Thyroid gland (tissue), 4 donors: Measurements from ENCODE around the gene MRPL52. TPM values are rescaled to one million over a fixed set of nuclear protein-coding genes. Genes with fewer than 3 reads are reported as not detected.

ENCODE experiments used
- DNase-seq, 2 donors: peaks; one replicate each; pipeline ENCODE4 v3.0.0-alpha.2; 2019
- H3K27ac ChIP-seq, 3 donors: fragments of 200-600 bp; sonication (generic); 1 replicate in 2 of 3; 2 replicates in 1 of 3; pipeline ENCODE4 v1.5.1; 2016 to 2019; ENCODE audit warnings: mild to moderate bottlenecking in 1 of 3, moderate library complexity in 1 of 3
- H3K27me3 ChIP-seq: fragments of 200-600 bp; sonication (generic); one replicate; pipeline ENCODE4 v1.5.1; 2019
- H3K36me3 ChIP-seq, 2 donors: fragments of 200-600 bp; sonication (generic); one replicate each; pipeline ENCODE4 v1.5.1; 2016 to 2019
- H3K4me1 ChIP-seq, 2 donors: fragments of 200-600 bp; sonication (generic); one replicate each; pipeline ENCODE4 v1.5.1; 2017 to 2019
- H3K4me3 ChIP-seq, 3 donors: fragments of 200-600 bp; sonication (generic); replicated peaks in 1 of 3; 1 replicate in 2 of 3; 2 replicates in 1 of 3; pipeline ENCODE4 v1.5.1; 2016; ENCODE audit warnings: mild to moderate bottlenecking in 1 of 3
- H3K9me3 ChIP-seq: fragments of 200-600 bp; sonication (generic); one replicate; pipeline ENCODE4 v1.5.1; 2017
- CTCF ChIP-seq, 6 experiments: fragments of 200-600 bp in 3 of 6; fragments of 450-650 bp in 3 of 6; sonication (generic) in 3 of 6; IDR thresholded peaks; one replicate each; pipeline ENCODE4 v1.5.1; 2016 to 2019; ENCODE audit warnings: antibody characterized with exemption in 6 of 6, mild to moderate bottlenecking in 2 of 6, inconsistent platforms in 1 of 6, moderate library complexity in 1 of 6
- POLR2A ChIP-seq, 2 donors: fragments of 450-650 bp; IDR thresholded peaks; one replicate each; pipeline ENCODE4 v1.6.1; 2017; ENCODE audit warnings: antibody characterized with exemption in 2 of 2, mild to moderate bottlenecking in 2 of 2, moderate library complexity in 1 of 2
- WGBS, 2 donors: methylation state at CpG; one replicate each; pipeline ENCODE4 v1.1.5; 2017; 5-methylcytosine and 5-hydroxymethylcytosine counted together
- intact Hi-C: fragments of 100-400 bp; cut with DNase I; formaldehyde crosslinking; loops from one replicate; pipeline ENCODE4 v1.15.1; 2023
- small RNA-seq: library from RNA; depleted of rRNA; stranded (forward); fragments of <200 nt; gene quantifications from one replicate; pipeline ENCODE3, GENCODE V24; 2016
- total RNA-seq, 4 donors: library from RNA; depleted of rRNA; stranded (reverse); fragments of >200 nt; gene quantifications; one replicate each; pipeline ENCODE4 v1.2.3, GENCODE V29; 2016

Gene MRPL52
- total RNA-seq, 4 donors from 2014 or later, result 43.7 to 166 (median 76.3) TPM

GRCh38 chr14:22882529-22883172 is 53.0 kb downstream of the MRPL52 start:
- 9 to 28% methylated on average over 6 of the region's 6 CpGs for WGBS, 2 donors
- Histone ChIP-seq H3K36me3 (peaks cover 10 to 19% of the 10 kb centered on the region in 2 donors), H3K27ac (no peak overlapping the region), H3K4me1 (peaks cover 10 to 23% of the 10 kb centered on the region in 2 donors), H3K4me3 (no peak overlapping the region), H3K9me3 (no peaks in the 10 kb centered on the region), H3K27me3 (no peaks in the 10 kb centered on the region)
- intact Hi-C loops, result no loop called here
- no peak for TF ChIP-seq CTCF (IDR thresholded peaks at IDR 0.05)
- no peak for TF ChIP-seq POLR2A (IDR thresholded peaks at IDR 0.05)
- DNase-seq, result peak; percentile 41 to 53

- TF ChIP-seq POLR2A (IDR thresholded peaks at IDR 0.05) (no peak), CTCF (IDR thresholded peaks at IDR 0.05) (no peak)
- 24 to 29% methylated on average over 15 of the region's 15 CpGs for WGBS, 2 donors
- DNase-seq, result no peak
- H3K4me1 ChIP-seq, result peaks cover 10 to 28% of the 10 kb centered on the region in 2 donors
- intact Hi-C loops, result no loop called here
- no peak within 1 kb of the TSS for H3K27ac ChIP-seq
- no peak within 1 kb of the TSS for H3K4me3 ChIP-seq
- peaks cover 3 to 12% of the 10 kb centered on the region in 2 donors for H3K36me3 ChIP-seq
- no peaks in the 10 kb centered on the region for H3K27me3 ChIP-seq
- H3K9me3 ChIP-seq, result no peaks in the 10 kb centered on the region
These were observed 53.7 kb downstream of the MRPL52 start, which contains the start of gene REM2 for GRCh38 chr14:22883173-22883976. TSS of gene REM2 (plus strand) at chr14:22883222. CDS start at chr14:22883288, 66 bp downstream.

DNA sequence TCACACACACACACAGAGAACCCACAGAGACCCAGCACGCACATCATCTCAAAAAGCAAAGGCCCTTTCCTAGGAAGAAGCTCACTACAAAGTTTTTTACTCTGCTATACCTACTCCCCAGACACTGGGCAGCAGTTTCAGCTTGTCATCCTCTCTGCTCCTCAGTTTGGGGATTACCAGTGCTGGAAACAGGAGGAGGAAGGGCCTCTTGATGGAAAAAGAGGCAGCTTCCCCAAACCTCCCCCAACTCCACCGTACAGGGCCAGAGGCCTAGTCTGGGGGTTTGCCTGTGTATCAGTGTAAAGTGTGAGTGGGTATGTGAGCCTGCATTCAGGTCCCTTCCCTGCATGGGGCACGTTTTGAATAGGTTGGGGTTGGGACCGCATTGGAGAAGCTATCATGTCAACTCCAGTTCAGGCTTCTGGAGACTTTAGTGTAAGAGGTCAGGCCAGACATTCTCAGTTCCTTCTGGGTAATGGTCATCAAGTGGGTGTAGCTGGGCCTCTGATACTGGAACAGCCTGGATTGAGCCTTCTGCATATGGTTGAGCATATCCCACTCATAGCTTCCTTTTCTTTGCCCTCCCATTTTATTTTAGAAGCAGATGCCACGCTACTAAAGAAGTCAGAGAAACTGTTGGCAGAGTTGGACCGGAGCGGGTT is 54.5 kb downstream of the MRPL52 start:
- no peaks in the 10 kb centered on the region for H3K9me3 ChIP-seq

More for the DNA sequence above, 54.5 kb downstream of the MRPL52 start:
- Histone ChIP-seq H3K36me3 (peaks cover 0 to 3% of the 10 kb centered on the region in 2 donors), H3K27ac (no peak overlapping the region), H3K27me3 (no peaks in the 10 kb centered on the region), H3K4me1 (peaks cover 10 to 28% of the 10 kb centered on the region in 2 donors), H3K4me3 (no peak overlapping the region)
- 79 to 94% methylated on average over 7 of the region's 7 CpGs for WGBS, 2 donors
- DNase-seq, result no peak
- TF ChIP-seq CTCF (IDR thresholded peaks at IDR 0.05) (no peak), POLR2A (IDR thresholded peaks at IDR 0.05) (no peak)
- intact Hi-C loops, result no loop called here

Small RNA genes lying within 50 kb of the gene (small RNA-seq; reads per million reads assigned to genes)
- gene RF00019, result not detected

Other genes with a start within 250 kb of the MRPL52 start
- gene DAD1, start 240.7 kb upstream of the MRPL52 start, total RNA-seq, result 100 to 1,000 TPM; 235 to 430 (median 335) TPM
- 10 to 100 TPM; 31.5 to 66.4 (median 53.7) TPM for gene ABHD4, start 231.6 kb upstream of the MRPL52 start, total RNA-seq
- gene OR6J1, start 185.5 kb upstream of the MRPL52 start, total RNA-seq, result not detected
- gene OXA1L, start 63.2 kb upstream of the MRPL52 start, total RNA-seq, result 100 to 1,000 TPM; 104 to 131 (median 117) TPM
- 10 to 100 TPM in 3 of 4 donors, 1 to 10 TPM in 1; 8.4 to 15.1 (median 13.7) TPM for gene SLC7A7, start 14.5 kb upstream of the MRPL52 start, total RNA-seq
- 100 to 1,000 TPM in 1 of 4 donors, 10 to 100 TPM in 3; 59.7 to 119 (median 88.5) TPM for gene MMP14, start 6.7 kb downstream of the MRPL52 start, total RNA-seq
- gene LRP10, start 41.9 kb downstream of the MRPL52 start, total RNA-seq, result 100 to 1,000 TPM; 107 to 143 (median 121) TPM
- 1 to 10 TPM in 1 of 4 donors, under 1 TPM in 2, not detected in 1; 0.54 to 1.2 (median 0.89) TPM for gene REM2, start 53.3 kb downstream of the MRPL52 start, total RNA-seq
- 1,000 to 10,000 TPM in 2 of 4 donors, 100 to 1,000 TPM in 2; 157 to 1,409 (median 683) TPM for gene RBM23, start 89.3 kb downstream of the MRPL52 start, total RNA-seq
- 10 to 100 TPM; 60.7 to 73.8 (median 63.2) TPM for gene PRMT5, start 99.5 kb downstream of the MRPL52 start, total RNA-seq
- gene HAUS4, start 127.2 kb downstream of the MRPL52 start, total RNA-seq, result 10 to 100 TPM; 25.7 to 40.8 (median 40.0) TPM
- gene AJUBA, start 152.7 kb downstream of the MRPL52 start, total RNA-seq, result 10 to 100 TPM; 18.4 to 40.5 (median 34.8) TPM
- 10 to 100 TPM; 11.6 to 20.6 (median 15.4) TPM for gene C14orf93, start 180.3 kb downstream of the MRPL52 start, total RNA-seq
- gene PSMB5, start 205.0 kb downstream of the MRPL52 start, total RNA-seq, result 100 to 1,000 TPM in 2 of 4 donors, 10 to 100 TPM in 2; 75.7 to 215 (median 113) TPM
- not detected for gene PSMB11, start 212.3 kb downstream of the MRPL52 start, total RNA-seq
- 1 to 10 TPM; 2.9 to 7.8 (median 5.6) TPM for gene CDH24, start 227.6 kb downstream of the MRPL52 start, total RNA-seq